GM04504 (cell line): Measurements from ENCODE around the gene BRD8.
"Not testable (repeated sequence)": the region's sequence is repeated elsewhere in the genome, so short reads cannot be mapped to it uniquely, and the experiment has no call there.

Experiments used
- DNase-seq: peaks from one replicate; pipeline ENCODE4 v3.0.0-alpha.2; 2012; ENCODE audit warnings: low read depth

Gene BRD8, protein sequence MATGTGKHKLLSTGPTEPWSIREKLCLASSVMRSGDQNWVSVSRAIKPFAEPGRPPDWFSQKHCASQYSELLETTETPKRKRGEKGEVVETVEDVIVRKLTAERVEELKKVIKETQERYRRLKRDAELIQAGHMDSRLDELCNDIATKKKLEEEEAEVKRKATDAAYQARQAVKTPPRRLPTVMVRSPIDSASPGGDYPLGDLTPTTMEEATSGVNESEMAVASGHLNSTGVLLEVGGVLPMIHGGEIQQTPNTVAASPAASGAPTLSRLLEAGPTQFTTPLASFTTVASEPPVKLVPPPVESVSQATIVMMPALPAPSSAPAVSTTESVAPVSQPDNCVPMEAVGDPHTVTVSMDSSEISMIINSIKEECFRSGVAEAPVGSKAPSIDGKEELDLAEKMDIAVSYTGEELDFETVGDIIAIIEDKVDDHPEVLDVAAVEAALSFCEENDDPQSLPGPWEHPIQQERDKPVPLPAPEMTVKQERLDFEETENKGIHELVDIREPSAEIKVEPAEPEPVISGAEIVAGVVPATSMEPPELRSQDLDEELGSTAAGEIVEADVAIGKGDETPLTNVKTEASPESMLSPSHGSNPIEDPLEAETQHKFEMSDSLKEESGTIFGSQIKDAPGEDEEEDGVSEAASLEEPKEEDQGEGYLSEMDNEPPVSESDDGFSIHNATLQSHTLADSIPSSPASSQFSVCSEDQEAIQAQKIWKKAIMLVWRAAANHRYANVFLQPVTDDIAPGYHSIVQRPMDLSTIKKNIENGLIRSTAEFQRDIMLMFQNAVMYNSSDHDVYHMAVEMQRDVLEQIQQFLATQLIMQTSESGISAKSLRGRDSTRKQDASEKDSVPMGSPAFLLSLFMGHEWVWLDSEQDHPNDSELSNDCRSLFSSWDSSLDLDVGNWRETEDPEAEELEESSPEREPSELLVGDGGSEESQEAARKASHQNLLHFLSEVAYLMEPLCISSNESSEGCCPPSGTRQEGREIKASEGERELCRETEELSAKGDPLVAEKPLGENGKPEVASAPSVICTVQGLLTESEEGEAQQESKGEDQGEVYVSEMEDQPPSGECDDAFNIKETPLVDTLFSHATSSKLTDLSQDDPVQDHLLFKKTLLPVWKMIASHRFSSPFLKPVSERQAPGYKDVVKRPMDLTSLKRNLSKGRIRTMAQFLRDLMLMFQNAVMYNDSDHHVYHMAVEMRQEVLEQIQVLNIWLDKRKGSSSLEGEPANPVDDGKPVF

DNA sequence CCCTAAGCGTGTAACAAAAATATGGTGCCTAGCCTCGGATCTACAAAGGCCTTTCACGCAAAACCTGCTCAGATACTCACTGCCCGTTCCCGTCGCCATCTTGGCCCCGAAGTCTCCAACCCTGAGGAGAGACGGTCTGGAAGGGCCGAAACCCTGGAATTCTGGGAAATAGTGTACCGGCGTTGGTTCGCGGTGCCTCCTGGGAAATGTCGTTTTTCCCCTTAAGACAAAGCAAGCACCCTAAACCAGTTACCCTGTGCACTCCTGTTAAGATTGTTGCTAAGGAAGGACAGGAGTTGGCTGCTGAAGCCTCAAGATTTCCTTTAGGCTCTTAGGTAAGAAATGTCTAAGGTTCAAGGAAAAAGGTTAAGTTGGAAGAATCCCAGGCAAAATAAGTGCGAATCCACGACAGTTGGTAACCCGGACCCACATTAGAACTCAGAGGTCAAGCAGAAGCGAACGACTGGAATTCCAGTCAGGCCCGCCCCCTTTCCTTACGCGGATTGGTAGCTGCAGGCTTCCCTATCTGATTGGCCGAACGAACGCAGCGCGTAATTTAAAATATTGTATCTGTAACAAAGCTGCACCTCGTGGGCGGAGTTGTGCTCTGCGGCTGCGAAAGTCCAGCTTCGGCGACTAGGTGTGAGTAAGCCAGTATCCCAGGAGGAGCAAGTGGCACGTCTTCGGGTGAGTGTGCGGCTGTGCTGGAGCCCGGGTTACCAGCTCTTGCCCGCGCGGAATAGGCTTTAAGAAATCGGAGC lies at the start of gene BRD8, which contains the start of gene KIF20A:
TSS of gene BRD8 (minus strand) at position 115 of the 761 bp plus-strand sequence. CDS start at position 99, 16 bp downstream.
TSS of gene KIF20A (plus strand) at position 597 of the 761 bp plus-strand sequence. CDS start 569 bp downstream, outside the sequence.
- peak; percentile 89 for DNase-seq

DNA sequence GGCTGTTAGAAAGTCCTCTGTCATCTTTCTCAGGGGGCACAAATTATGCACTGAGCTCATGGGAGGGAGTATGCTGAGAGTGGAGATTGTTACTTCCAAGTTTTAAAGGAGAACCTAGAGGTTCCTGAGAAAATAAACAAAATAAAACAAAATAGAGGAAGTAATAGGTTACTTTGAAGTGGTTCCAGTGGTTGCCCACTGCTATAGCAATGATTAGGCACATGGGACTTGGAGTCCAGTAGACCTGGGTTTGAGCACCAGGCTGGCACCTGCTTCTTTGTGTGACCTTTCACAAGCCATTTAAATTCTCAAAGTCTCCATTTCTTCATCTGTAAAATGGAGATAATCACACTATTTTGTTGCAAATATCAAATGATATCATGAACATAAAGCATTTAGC lies 48.5 kb upstream of the BRD8 start:
- DNase-seq = no peak

DNA sequence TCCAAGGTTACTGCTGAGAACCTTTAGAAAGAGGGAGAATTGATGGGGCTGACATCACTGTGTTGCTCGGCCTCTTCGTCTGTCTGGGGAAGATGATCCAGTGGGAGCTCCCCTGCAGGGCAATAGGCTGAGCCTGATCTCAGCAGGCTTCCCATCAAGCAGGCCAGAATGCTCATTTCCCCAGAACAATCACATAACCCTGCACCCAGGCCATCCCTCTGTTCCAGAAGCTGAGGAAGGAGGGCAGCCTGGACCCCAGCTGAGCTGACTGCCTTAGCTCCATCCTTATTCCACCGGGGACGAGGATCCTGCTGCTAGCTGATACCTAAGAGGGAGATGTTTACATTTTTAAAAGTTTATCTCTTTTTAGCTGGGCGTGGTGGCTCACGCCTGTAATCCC lies 46.3 kb upstream of the BRD8 start:
- no peak for DNase-seq

DNA sequence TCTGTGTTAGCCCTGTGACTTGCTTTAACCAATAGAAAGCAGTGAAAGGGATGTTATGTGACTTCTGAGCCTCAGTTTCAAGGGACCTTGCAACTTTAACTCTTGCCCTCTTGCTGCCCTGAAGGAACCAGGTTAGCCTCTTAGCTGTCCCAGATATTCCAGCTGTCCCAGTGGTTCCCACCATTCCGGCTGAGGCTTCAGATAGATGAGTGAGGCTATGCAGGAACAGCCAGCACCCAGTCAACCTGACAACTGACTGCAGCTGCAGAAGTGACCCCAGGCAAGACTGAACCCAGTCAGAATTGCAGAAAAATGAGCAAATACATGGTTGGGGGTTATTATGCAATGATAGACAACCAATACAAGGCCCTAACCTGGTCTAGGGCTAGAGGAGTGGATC lies 45.1 kb upstream of the BRD8 start:
- DNase-seq = no peak

DNA sequence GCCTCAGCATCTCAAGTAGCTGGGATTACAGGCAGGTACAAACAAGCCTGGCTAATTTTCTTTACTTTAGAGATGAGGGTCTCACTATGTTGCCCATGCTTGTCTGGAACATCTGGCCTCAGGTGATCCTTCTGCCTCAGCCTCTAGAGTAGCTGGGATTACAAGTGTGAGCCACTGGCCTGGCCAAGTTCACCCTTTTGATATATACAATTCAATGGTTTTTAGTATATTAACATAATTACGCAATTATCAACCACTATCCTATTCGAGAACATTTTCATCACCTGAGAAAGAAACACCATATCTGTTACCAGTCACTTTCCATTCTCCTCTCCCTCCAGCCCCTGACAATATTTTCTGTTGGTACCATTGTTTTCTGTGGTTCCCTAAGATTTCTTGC lies 38.4 kb upstream of the BRD8 start:
- no peak for DNase-seq

DNA sequence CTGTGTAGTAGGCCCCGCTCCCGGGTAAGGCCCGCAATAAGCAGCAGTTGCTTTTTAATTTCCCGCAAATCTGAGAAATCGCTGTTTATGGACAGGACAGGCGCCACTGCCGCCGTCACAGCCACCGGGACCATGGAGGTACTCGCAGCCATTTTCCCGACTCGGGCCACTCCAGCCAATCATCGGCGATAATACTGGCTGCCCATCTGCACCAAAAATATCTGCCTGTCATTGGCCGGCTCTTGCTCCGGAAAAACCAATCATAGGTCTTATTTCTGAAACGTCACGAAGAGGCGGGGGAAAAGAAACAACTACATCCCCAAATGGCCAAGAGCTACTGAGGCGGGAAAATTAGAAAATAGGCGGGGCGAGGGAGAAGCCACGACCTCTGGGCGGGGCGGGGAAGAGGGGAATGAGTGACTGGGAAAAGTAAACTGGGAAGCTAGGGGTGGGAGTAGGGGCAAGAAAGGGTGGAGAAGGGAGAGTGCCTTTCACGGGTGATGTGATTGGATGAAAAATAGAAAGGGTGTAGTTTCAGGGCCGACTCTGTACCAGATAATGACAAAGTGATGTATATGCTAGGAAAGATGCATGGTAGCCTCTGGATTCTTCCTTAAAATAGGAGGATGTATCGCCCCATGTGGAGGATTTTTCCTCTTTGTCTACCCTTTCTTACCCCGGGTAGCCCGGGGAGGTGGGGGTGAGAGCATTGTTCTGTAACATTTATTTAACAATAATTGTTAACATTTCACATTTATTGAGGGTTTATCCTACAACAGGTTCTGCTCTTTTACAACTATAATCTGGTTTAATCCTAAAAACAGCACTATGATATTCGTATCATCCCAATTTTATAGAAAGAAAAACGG lies 35.0 kb upstream of the BRD8 start, which contains the start of gene CDC23:
TSS of gene CDC23 (minus strand) at position 163 of the 869 bp plus-strand sequence. CDS start at position 152, 11 bp downstream.
- DNase-seq = peak; percentile 98

DNA sequence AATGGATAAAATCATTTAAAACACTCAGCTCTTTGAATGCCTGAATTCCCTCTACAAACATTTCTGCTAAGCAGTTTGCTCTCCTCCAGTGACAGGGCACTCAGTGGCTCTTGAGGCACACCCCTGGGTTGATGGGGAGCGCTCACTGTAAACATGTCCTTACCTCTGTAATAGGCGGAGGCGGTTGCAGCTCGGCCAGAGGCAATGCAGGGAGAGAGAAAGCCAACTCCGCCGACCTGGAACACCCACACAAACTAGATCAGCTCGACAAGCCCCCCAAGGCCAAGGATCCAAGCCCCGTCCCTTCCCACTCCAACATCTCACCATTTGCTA lies 34.4 kb upstream of the BRD8 start:
- DNase-seq = no peak

DNA sequence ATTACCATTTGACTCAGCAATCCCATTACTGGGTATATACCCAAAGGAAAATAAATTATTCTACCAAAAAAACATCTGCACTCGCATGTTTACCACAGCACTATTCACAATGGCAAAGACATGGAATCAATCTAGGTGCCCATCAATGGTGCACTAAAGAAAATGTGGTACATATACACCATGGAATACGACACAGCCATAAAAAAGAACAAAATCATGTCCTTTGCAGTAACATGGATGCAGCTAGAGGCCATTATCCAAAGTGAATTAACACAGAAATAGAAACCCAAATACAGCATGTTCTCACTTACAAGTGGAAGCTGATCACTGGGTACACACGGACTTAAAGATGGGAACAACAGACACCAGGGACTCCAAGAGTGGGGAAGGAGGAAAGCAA lies 32.6 kb upstream of the BRD8 start:
- no peak for DNase-seq

DNA sequence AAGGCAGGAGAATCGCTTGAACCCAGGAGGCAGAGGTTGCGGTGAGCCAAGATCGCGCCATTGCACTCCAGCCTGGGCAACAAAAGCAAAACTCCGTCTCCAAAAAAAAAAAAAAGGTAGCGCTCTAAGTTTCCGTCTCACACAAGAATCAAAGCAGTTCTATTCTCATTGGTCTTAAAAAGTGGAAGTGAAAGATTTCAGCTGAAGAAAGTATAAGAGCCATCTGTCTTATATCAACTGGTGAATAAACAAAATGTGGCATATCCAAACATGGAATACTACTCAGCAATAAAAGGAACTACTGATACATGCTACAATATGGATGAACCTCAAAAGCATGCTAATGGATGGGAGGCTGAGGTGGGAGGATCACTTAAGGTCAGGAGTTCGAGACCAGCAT lies 15.4 kb upstream of the BRD8 start:
- DNase-seq = not testable (repeated sequence)

DNA sequence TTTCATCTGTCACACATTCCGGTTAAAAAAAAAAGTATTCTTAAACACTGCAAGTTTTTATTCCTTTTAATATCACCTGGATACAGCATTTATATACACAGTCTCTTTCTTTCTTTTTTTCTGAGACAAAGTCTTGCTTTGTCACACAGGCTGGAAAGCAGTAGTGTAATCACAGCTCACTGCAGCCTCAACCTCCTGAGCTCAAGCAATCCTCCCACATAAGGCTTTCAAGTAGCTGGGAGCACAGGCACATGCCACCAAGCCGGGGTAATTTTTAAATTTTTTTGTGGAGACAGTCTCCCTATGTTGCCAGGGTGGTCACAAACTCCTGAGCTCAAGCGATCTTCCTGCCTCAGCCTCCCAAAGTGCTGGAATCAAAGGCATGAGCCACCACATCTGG lies 14.4 kb upstream of the BRD8 start:
- DNase-seq = no peak

DNA sequence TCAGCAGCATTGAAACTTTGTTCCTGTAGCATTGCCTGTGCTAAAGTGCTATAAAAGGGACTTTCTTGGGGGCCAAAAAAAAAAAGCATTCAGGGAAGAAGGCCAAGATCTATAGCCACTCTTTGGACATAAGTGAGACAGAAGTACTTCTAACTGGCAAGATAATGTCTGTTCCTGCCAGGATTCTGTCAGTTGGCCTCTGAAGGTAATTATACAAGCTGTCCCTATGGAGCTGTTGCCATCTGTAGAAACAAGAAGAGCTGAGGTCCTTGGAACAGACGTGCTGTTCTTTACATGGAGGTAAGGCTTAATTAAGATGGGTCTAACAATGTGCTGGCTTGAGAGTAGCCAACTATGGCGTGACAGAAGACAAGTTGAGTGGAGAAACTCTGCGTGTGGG lies 10.2 kb upstream of the BRD8 start:
- no peak for DNase-seq

DNA sequence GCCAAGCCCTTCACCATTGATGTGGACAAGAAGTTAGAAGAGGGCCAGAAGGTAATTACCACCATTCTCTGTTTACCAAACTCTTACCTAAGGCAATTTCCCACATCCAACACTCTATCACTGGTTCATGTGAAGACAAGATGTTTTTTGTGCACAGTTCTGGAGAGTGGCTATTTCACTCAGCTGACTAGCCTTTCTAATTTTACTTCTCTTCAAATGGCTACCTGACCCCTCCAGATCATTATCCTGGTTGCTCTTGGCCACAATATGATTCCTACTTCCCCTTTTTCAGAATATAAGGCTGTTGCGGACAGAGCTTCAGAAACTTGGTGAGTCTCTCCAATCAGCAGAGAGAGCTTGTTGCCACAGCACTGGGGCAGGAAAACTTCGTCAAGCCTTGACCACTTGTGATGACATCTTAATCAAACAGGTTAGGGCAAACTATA lies 7.6 kb upstream of the BRD8 start:
- DNase-seq = no peak

DNA sequence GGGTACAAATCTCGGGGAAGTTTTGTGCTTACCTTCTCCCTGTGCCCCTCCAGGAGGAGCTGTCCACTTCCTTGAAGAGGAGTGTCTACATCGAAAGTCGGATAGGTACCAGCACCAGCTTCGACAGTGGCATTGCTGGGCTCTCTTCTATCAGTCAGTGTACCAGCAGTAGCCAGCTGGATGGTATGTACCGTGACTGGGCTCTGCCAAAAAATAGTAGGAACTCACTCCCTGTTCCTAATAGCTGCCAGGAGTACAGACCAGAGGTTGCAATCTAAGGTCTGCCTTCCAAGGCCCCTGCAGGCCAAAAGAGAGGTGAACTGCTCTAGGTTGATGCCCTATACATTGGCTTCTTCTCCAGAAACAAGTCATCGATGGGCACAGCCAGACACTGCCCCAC lies 4.4 kb upstream of the BRD8 start:
- no peak for DNase-seq

DNA sequence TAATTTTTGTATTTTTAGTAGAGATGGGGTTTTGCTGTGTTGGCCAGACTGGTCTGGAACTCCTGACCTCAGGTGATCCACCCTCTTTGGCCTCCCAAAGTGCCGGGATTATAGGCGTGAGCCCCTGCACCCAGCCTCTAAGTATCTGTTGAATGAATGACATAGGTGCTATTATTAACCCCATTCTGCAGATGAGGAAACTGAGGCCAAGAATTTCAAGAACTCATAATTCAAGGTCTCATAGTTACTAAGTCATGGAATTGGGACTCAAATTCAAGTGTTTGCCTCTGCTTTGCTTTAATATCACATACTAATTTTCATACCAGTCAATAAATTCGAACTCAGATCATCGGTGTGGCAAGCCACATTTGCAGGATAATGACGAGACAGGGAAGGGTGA lies 2.4 kb upstream of the BRD8 start:
- no peak for DNase-seq

DNA sequence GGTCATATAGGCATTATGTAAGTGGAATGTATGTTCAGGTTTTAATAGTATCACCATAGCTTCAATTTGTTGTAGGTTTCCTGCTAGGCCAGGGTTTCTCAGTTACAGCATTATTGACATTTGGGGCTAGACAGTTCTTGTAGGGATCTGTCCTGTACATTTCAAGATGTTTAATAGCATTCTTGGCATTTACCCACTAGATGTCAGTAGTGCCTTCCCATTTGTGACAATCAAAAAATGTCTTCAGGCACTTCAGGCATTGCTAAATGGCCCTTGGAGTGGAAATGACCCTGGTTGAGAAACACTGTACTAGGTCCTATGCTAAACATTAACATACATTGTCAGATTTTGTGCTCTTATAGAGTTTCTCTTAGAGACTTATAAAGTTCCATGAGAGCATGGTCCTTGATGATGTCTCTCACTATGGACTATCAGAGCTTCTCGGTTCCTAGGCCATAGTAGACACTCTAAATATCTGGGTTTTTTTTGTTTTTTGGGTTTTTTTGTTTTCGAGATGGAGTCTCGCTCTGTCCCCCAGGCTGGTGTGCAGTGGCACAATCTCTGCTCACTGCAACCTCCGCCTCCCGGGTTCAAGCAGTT lies 1.9 kb upstream of the BRD8 start:
- DNase-seq = peak; percentile 34

DNA sequence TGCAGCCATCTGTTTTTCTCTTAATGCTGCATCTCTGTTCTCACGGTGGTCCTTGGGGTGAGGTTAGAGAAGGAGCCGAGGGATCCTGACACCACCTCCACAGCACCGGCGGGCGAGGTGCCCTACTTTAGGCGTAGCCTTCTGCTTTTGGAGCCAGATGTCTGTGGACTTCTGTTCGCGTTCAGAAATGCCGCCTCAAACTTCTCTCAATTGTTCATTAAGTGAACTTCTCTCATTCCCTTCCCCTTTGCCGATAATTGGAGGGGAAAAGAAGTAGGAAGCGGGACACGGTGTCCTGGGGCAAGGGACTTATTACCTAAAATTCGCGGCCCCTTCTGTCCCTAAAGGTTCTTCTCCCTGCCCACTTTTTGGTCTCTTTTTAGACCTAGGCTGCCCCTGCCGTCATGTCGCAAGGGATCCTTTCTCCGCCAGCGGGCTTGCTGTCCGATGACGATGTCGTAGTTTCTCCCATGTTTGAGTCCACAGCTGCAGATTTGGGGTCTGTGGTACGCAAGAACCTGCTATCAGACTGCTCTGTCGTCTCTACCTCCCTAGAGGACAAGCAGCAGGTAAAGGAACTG lies 937 bp upstream of the BRD8 start:
- DNase-seq = no peak

DNA sequence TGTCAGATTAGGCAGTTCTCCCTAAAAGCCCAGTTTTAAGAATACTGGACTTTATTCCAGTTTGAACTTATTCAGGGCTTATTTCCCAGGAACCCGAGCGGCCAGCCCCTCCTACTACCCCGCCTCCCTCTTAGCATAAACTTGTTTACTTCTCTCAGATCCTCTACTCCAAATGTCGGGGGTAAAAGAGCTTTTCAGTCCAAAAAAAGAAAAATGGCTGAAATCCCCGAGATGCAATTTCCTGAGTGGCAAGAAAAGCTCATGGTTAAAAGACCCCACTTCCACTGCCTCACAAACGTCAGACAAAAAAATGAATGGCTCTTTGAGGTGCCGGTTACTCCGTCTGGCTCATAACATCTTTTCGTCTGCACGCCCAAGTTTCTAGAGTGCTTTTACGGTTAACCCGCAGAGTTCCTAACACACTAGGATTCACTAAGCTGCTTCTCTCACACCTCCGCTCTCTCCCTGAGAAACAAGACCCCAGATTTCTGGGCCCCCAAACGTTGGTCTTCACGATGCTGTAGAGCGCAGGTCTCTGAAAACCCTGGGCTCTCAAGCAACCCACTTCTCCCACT lies 402 bp downstream of the BRD8 start:
- peak; percentile 6 for DNase-seq

DNA sequence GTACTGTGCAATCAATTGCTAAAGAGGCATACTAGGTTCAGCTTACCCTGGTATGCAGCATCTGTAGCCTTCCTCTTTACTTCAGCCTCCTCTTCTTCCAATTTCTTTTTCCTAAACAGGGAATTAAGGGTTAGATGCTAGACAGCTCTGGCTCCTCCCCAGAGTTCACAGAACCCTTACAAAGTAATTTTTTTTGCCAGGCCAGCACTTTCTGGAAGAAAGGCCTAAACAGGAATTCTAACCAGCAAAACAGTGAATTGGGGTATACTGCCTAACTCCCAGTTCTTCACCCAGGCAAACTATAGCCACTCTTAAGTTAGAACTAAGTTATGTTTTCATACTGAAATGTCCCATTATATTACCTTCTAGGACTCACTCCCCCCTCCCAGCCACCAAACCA lies 8.1 kb downstream of the BRD8 start:
- no peak for DNase-seq

DNA sequence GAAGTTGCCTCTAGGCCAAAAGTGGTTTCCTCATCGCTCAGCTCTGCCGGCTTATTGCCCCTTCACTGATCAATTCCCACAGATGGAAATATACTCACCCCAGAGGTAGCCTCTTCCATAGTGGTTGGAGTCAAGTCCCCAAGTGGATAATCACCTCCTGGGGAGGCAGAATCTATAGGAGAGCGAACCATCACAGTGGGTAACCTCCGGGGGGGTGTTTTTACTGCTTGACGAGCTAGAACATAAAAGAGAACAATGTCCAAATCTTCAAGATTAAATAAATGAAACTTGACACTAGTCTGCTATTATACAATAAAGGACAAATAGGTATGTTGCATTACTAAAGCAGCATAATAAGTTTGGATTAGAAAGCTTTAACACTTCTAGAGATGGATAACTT lies 9.3 kb downstream of the BRD8 start:
- DNase-seq = no peak
